ENCODE results near the gene RABEPK. TPM values are rescaled to one million over a fixed set of nuclear protein-coding genes. Genes with fewer than 3 reads are reported as not detected.

RABEPK gene
- total RNA-seq, 1 experiment from 2014 or later = 21.8 TPM

DNA sequence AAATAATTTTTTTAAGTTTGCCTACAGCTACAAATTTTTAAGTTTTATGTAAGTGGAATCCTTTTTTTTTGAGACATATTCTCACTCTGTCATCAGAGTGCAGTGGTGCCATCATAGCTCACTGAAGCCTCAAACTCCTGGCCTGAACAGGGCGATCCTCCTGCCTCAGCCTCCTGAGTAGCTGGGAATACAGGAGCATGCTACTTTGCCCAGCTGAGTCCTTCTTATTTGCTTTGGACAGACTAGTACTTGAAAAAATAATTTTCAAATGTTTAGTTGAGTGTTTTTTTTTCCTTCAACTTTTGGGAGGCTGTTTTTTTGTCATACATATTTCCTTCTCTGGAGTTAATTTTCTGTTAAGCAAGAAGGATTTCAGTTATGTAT, 68.7 kb downstream of the RABEPK start:
- Histone ChIP-seq H3K4me2 (ENCODE audit: insufficient read depth, insufficient read length, low read length) (no peak overlapping the region), H2BK20ac (ENCODE audit: low read depth, low read length, poor library complexity, severe bottlenecking) (no peak overlapping the region), H2AFZ (ENCODE audit: low read length) (no peak overlapping the region), H3K14ac (ENCODE audit: insufficient read depth, low read length) (no peak overlapping the region), H2BK120ac (ENCODE audit: low read depth, low read length, poor library complexity, severe bottlenecking) (no peak overlapping the region), H2BK12ac (ENCODE audit: insufficient read length, low read depth, low read length) (no peak overlapping the region), H4K91ac (ENCODE audit: insufficient read length, low read depth, low read length) (no peak overlapping the region), H3K4me1 (ENCODE audit: insufficient read depth, low read length) (no peaks in the 10 kb centered on the region), H3K27me3 (ENCODE audit: insufficient read depth, low read length) (no peaks in the 10 kb centered on the region), H2AK5ac (ENCODE audit: insufficient read length, low read length) (no peak overlapping the region), H4K20me1 (ENCODE audit: control insufficient read depth, insufficient read depth, insufficient read length) (no peaks in the 10 kb centered on the region), H3K9ac (ENCODE audit: extremely low read depth, insufficient read length, low read length) (no peak overlapping the region), H3K79me2 (ENCODE audit: insufficient read depth, low read length) (peaks cover 7% of the 10 kb centered on the region), H2BK15ac (ENCODE audit: low read depth, low read length) (no peak overlapping the region), H3K23ac (ENCODE audit: insufficient read length, low read depth, low read length) (no peak overlapping the region), H3K23me2 (ENCODE audit: insufficient read length, low read depth, low read length, poor library complexity, severe bottlenecking) (no peaks in the 10 kb centered on the region), H4K8ac (replicated peaks; ENCODE audit: insufficient read length, low read depth, low read length) (no peak overlapping the region), H3K56ac (ENCODE audit: insufficient read length, low read depth, low read length) (no peak overlapping the region), H3T11ph (ENCODE audit: low read length) (no peak overlapping the region), H2BK5ac (ENCODE audit: insufficient read length, low read length) (no peak overlapping the region), H3K79me1 (ENCODE audit: insufficient read depth, low read depth, low read length, poor library complexity, severe bottlenecking) (no peaks in the 10 kb centered on the region), H3K9me3 (ENCODE audit: control insufficient read depth, low read depth, low read length) (no peaks in the 10 kb centered on the region), H3K4ac (ENCODE audit: low read depth, low read length) (no peak overlapping the region), H3K18ac (ENCODE audit: insufficient read length, low read depth, low read length) (no peak overlapping the region), H3K27ac (ENCODE audit: insufficient read length, low read depth, low read length) (no peak overlapping the region), H4K5ac (ENCODE audit: insufficient read length, low read depth, low read length) (no peak overlapping the region)
- Mint-ChIP-seq H3K4me3 (no peak overlapping the region), H3K27ac (no peak overlapping the region; a peak in 1 of 7 replicates), H3K9me3 (no peaks in the 10 kb centered on the region), H3K4me1 (peaks cover 23 to 31% of the 10 kb centered on the region in 2 experiments), H3K36me3 (ENCODE audit: insufficient read depth in 1 of 3, low read depth in 3 of 3) (peaks cover 2 to 24% (median 17%) of the 10 kb centered on the region in 3 experiments; a peak in 5 of 7 replicates), H3K27me3 (ENCODE audit: low read depth) (no peaks in the 10 kb centered on the region)
- TF ChIP-seq, protein P1, sequence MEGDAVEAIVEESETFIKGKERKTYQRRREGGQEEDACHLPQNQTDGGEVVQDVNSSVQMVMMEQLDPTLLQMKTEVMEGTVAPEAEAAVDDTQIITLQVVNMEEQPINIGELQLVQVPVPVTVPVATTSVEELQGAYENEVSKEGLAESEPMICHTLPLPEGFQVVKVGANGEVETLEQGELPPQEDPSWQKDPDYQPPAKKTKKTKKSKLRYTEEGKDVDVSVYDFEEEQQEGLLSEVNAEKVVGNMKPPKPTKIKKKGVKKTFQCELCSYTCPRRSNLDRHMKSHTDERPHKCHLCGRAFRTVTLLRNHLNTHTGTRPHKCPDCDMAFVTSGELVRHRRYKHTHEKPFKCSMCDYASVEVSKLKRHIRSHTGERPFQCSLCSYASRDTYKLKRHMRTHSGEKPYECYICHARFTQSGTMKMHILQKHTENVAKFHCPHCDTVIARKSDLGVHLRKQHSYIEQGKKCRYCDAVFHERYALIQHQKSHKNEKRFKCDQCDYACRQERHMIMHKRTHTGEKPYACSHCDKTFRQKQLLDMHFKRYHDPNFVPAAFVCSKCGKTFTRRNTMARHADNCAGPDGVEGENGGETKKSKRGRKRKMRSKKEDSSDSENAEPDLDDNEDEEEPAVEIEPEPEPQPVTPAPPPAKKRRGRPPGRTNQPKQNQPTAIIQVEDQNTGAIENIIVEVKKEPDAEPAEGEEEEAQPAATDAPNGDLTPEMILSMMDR (conservative IDR thresholded peaks at IDR 0.05) = no peak
- WGBS (ENCODE audit: extremely low coverage, insufficient read length, low lambda C conversion rate) = no CpG with 5 or more reads among the region's 1 CpG
- no peak for DNase-seq

Data from H9 (cell line).